K562 (cell line): ENCODE results near the gene HSPA14. TPM values are rescaled to one million over a fixed set of nuclear protein-coding genes. Genes with fewer than 3 reads are reported as not detected.

Experiments
- BACH1 ChIP-seq: fragments of 200-800 bp; sonication (Bioruptor generic); IDR thresholded peaks from 2 replicates; pipeline ENCODE4 v1.6.1; 2016; ENCODE audit warnings: missing genetic modification characterization, missing compliant biosample characterization
- COPS2 ChIP-seq: fragments of 450-650 bp; conservative IDR thresholded peaks from 2 replicates; pipeline ENCODE4 v1.6.1; 2016; ENCODE audit warnings: mild to moderate bottlenecking, moderate library complexity
- CREBBP ChIP-seq: IDR thresholded peaks from one replicate; pipeline ENCODE4 v1.6.1; 2012; ENCODE audit warnings: low read depth, mild to moderate bottlenecking, control low read depth, inconsistent platforms, low read length
- DPF2 ChIP-seq: fragments of 450-650 bp; IDR thresholded peaks from 2 replicates; pipeline ENCODE4 v1.6.1; 2016
- HLTF ChIP-seq: fragments of 450-650 bp; IDR thresholded peaks from 2 replicates; pipeline ENCODE4 v1.6.1; 2016
- HNRNPH1 ChIP-seq: fragments of 200-400 bp; formaldehyde crosslinking; optimal IDR thresholded peaks from 2 replicates; pipeline ENCODE3; 2017; ENCODE audit warnings: low read depth, mild to moderate bottlenecking, low read length, moderate library complexity
- JUND ChIP-seq, 2 experiments: IDR thresholded peaks; 2 replicates in 1 of 2; 3 replicates in 1 of 2; pipeline ENCODE4 v1.6.1; 2011; ENCODE audit warnings: borderline replicate concordance in 2 of 2, low read depth in 2 of 2, low read length in 2 of 2, improper control_type of control experiment in 1 of 2, missing biosample characterization in 1 of 2, missing genetic modification characterization in 1 of 2, missing genetic modification reagents in 1 of 2
- KDM2B ChIP-seq: fragments of 250-450 bp; sonication (Bioruptor Pico); IDR thresholded peaks from 2 replicates; pipeline ENCODE4 v1.8.0; 2021; ENCODE audit warnings: mild to moderate bottlenecking, moderate library complexity
- NCOA4 ChIP-seq: fragments of 450-650 bp; IDR thresholded peaks from 2 replicates; pipeline ENCODE4 v1.6.1; 2018; ENCODE audit warnings: mild to moderate bottlenecking; ENCODE audit not compliant: partially characterized antibody
- NFATC3 ChIP-seq: fragments of 450-650 bp; IDR thresholded peaks from 2 replicates; pipeline ENCODE4 v1.6.1; 2017; ENCODE audit warnings: mild to moderate bottlenecking
- NFRKB ChIP-seq: fragments of 450-650 bp; IDR thresholded peaks from 2 replicates; pipeline ENCODE4 v1.6.1; 2016; ENCODE audit warnings: low read depth
- POLR2AphosphoS5 ChIP-seq: IDR thresholded peaks from 2 replicates; pipeline ENCODE4 v1.6.1; 2011; ENCODE audit warnings: mild to moderate bottlenecking, low read depth, low read length, moderate library complexity; ENCODE audit not compliant: control insufficient read depth, insufficient read depth
- RBM25 ChIP-seq: fragments of 200-400 bp; formaldehyde crosslinking; IDR thresholded peaks from 2 replicates; pipeline ENCODE4 v1.6.1; 2018; ENCODE audit warnings: low read length, low read depth, moderate library complexity; ENCODE audit not compliant: severe bottlenecking
- SNIP1 ChIP-seq: fragments of 450-650 bp; IDR thresholded peaks from 2 replicates; pipeline ENCODE4 v1.7.1; 2017; ENCODE audit warnings: low read depth, mild to moderate bottlenecking
- SRSF1 ChIP-seq: fragments of 200-400 bp; formaldehyde crosslinking; IDR thresholded peaks from 2 replicates; pipeline ENCODE4 v1.6.1; 2017; ENCODE audit warnings: mild to moderate bottlenecking, low read depth, low read length, moderate library complexity
- TFAM ChIP-seq: fragments of 250-450 bp; sonication (Bioruptor Pico); conservative IDR thresholded peaks from 2 replicates; pipeline ENCODE4 v1.5.0; 2021; ENCODE audit warnings: mild to moderate bottlenecking, moderate library complexity
- ZBTB8A ChIP-seq: fragments of 450-650 bp; IDR thresholded peaks from 2 replicates; pipeline ENCODE4 v1.6.1; 2018; ENCODE audit warnings: mild to moderate bottlenecking, moderate library complexity; ENCODE audit not compliant: partially characterized antibody
- ZNF184 ChIP-seq: sonication (generic); formaldehyde crosslinking; IDR thresholded peaks from 2 replicates; pipeline ENCODE4 v1.5.0; 2020; ENCODE audit warnings: missing genetic modification reagents
- ZNF41 ChIP-seq: fragments of 250-450 bp; sonication (Bioruptor Pico); conservative IDR thresholded peaks from 2 replicates; pipeline ENCODE4 v1.4.0; 2020; ENCODE audit warnings: mild to moderate bottlenecking
- ZNF431 ChIP-seq: sonication (generic); formaldehyde crosslinking; IDR thresholded peaks from 2 replicates; pipeline ENCODE4 v1.8.0; 2022; ENCODE audit warnings: mild to moderate bottlenecking, missing genetic modification reagents
- polyA plus RNA-seq, 8 experiments: library from polyadenylated mRNA; depleted of rRNA in 4 of 8; stranded (reverse) in 5 of 8; unstranded in 3 of 8; fragments of >200 nt; fragmentation: Nextera tagmentation in 2 of 8; fragmentation: Illumina TruSeq in 1 of 8; extraction: Ambion mirVana in 2 of 8; extraction: Trizol in 1 of 8; gene quantifications; 2 replicates each; pipeline versions ENCODE4 v1.2.1 to v1.2.3, GENCODE V29; 2011 to 2014; ENCODE audit warnings: inconsistent platforms in 1 of 8, missing spikeins in 1 of 8
- total RNA-seq, 7 experiments: library from RNA; depleted of rRNA in 6 of 7; stranded (reverse); fragments of >200 nt in 6 of 7; fragmentation: Illumina TruSeq in 2 of 7; extraction: Trizol in 2 of 7; gene quantifications; 2 replicates each; pipeline versions ENCODE4 v1.2.1 to v1.2.3, GENCODE V29; 2011 to 2021; ENCODE audit warnings: low replicate concordance in 1 of 7
- TF ChIP-seq, protein P1 (sequence below): fragments of 450-650 bp; formaldehyde crosslinking; conservative IDR thresholded peaks from 2 replicates; pipeline ENCODE4 v1.4.0; 2022; ENCODE audit warnings: mild to moderate bottlenecking, missing genetic modification characterization
- TF ChIP-seq, protein P2 (sequence below): sonication (generic); formaldehyde crosslinking; IDR thresholded peaks from 2 replicates; pipeline ENCODE4 v1.8.1; 2023; ENCODE audit warnings: mild to moderate bottlenecking, missing genetic modification reagents
- TF ChIP-seq, protein P3 (sequence below): fragments of 250-450 bp; sonication (Bioruptor Pico); IDR thresholded peaks from 2 replicates; pipeline ENCODE4 v1.6.1; 2021; ENCODE audit warnings: mild to moderate bottlenecking
- TF ChIP-seq, protein P4 (sequence below): fragments of 450-650 bp; IDR thresholded peaks from 2 replicates; pipeline ENCODE4 v1.6.1; 2014; ENCODE audit warnings: low read depth, mild to moderate bottlenecking, moderate library complexity, borderline replicate concordance

HSPA14 gene
- total and polyA plus RNA-seq, 9 of the 15 experiments (the other 6 are each of a cell fraction or from before 2014, with no cell fraction given): 41.9 to 75.0 (median 63.2) TPM

DNA sequence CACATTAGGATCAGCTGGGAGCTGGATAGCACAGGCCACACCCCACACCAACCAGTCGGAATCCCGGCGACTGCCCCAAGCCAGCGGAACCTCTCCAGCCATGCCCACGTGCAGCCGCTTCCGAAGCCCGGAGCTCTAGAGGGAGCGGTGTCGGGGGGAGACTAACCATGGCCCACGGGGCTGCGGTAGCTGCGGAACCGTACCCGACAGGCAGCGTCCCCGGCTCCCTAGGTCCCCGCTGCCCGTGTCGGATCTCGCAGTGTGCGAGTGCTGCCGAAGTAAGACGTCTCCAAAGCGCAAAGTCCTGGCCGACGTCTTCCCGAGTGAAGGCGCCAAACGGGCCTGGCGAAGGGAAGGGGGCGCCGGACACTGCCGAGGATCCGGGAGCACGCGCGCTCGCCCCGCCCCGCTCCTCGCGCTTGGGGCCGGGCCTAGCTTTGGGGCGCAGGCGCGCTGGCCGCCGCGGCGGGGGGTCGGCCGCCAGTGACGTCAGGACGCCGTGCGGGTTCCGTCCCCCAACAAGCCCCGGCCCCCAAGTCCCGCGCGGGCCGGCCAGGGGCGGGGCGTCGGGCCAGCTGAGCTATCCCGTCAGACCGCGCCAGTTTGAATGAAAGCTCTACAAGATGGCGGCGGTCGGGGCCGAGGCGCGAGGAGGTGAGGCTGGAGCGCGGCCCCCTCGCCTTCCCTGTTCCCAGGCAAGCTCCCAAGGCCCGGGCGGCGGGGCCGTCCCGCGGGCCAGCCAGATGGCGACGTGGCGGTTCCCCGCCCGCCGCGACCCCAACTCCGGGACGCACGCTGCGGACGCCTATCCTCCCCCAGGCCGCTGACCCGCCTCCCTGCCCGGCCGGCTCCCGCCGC lies 40.4 kb downstream of the HSPA14 start, which contains the start of gene SUV39H2 (continued):
- TF ChIP-seq NCOA4: no peak
- no peak for TF ChIP-seq TFAM (CRISPR knock-in tag)
- no peak for TF ChIP-seq ZNF184
- TF ChIP-seq DPF2: no peak
- TF ChIP-seq RBM25: no peak
- TF ChIP-seq ZNF431 (CRISPR knock-in tag): peak; percentile 59; the same call in 1 of the 2 replicates
- no peak for TF ChIP-seq HNRNPH1
- TF ChIP-seq SNIP1: no peak
- TF ChIP-seq, protein P1, sequence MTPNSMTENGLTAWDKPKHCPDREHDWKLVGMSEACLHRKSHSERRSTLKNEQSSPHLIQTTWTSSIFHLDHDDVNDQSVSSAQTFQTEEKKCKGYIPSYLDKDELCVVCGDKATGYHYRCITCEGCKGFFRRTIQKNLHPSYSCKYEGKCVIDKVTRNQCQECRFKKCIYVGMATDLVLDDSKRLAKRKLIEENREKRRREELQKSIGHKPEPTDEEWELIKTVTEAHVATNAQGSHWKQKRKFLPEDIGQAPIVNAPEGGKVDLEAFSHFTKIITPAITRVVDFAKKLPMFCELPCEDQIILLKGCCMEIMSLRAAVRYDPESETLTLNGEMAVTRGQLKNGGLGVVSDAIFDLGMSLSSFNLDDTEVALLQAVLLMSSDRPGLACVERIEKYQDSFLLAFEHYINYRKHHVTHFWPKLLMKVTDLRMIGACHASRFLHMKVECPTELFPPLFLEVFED (CRISPR knock-in tag): no peak
- TF ChIP-seq NFRKB: no peak
- TF ChIP-seq SRSF1: no peak
- TF ChIP-seq, protein P2, sequence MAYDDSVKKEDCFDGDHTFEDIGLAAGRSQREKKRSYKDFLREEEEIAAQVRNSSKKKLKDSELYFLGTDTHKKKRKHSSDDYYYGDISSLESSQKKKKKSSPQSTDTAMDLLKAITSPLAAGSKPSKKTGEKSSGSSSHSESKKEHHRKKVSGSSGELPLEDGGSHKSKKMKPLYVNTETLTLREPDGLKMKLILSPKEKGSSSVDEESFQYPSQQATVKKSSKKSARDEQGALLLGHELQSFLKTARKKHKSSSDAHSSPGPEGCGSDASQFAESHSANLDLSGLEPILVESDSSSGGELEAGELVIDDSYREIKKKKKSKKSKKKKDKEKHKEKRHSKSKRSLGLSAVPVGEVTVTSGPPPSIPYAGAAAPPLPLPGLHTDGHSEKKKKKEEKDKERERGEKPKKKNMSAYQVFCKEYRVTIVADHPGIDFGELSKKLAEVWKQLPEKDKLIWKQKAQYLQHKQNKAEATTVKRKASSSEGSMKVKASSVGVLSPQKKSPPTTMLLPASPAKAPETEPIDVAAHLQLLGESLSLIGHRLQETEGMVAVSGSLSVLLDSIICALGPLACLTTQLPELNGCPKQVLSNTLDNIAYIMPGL (CRISPR knock-in tag): no peak
- no peak for TF ChIP-seq NFATC3
- TF ChIP-seq POLR2AphosphoS5: peak; percentile 71
- TF ChIP-seq HLTF: no peak; the same call in 1 of the 2 replicates
- peak; percentile 41 for TF ChIP-seq JUND (IDR thresholded peaks at IDR 0.05; ENCODE audit: borderline replicate concordance, low read depth, low read length)
- no peak; the same call in 2 of the 3 replicates for TF ChIP-seq JUND (tag; IDR thresholded peaks at IDR 0.05; ENCODE audit: borderline replicate concordance, low read depth, low read length)
- TF ChIP-seq, protein P3, sequence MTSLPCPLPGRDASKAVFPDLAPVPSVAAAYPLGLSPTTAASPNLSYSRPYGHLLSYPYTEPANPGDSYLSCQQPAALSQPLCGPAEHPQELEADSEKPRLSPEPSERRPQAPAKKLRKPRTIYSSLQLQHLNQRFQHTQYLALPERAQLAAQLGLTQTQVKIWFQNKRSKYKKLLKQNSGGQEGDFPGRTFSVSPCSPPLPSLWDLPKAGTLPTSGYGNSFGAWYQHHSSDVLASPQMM: no peak
- 0 out of 2 replicates have a peak, but pooled peaks have one; percentile 32 for TF ChIP-seq KDM2B (CRISPR knock-in tag)
- no peak for TF ChIP-seq CREBBP
- TF ChIP-seq ZBTB8A: no peak
- TF ChIP-seq ZNF41 (CRISPR knock-in tag): no peak
- TF ChIP-seq BACH1 (tag): no peak
- no peak for TF ChIP-seq COPS2
- TF ChIP-seq, protein P4, sequence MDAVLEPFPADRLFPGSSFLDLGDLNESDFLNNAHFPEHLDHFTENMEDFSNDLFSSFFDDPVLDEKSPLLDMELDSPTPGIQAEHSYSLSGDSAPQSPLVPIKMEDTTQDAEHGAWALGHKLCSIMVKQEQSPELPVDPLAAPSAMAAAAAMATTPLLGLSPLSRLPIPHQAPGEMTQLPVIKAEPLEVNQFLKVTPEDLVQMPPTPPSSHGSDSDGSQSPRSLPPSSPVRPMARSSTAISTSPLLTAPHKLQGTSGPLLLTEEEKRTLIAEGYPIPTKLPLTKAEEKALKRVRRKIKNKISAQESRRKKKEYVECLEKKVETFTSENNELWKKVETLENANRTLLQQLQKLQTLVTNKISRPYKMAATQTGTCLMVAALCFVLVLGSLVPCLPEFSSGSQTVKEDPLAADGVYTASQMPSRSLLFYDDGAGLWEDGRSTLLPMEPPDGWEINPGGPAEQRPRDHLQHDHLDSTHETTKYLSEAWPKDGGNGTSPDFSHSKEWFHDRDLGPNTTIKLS: peak; percentile 47; the same call in 1 of the 2 replicates
